ENCODE data around the gene MICA.
"Not testable (repeated sequence)": the region's sequence is repeated elsewhere in the genome, so short reads cannot be mapped to it uniquely, and the experiment has no call there.

DNA sequence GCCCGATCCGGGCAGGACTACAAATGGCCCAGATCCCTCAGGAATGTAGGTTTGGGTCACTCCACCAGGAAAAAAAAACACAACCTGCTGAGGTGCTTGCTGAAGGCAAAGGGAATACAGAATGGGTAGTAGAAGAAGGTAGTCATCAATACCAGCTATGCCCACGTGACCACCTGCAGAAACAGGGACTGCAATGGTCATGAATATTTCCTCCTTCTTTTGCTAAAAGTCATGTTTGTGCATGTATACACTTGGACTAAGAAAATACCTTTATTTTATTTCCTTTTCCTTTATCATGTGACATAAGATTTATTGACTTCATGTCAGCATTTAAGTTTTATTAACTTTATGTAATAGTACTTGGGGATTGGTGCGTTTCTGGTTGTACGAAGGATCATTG is 31.7 kb downstream of the MICA start:
- TF ChIP-seq, protein P1, sequence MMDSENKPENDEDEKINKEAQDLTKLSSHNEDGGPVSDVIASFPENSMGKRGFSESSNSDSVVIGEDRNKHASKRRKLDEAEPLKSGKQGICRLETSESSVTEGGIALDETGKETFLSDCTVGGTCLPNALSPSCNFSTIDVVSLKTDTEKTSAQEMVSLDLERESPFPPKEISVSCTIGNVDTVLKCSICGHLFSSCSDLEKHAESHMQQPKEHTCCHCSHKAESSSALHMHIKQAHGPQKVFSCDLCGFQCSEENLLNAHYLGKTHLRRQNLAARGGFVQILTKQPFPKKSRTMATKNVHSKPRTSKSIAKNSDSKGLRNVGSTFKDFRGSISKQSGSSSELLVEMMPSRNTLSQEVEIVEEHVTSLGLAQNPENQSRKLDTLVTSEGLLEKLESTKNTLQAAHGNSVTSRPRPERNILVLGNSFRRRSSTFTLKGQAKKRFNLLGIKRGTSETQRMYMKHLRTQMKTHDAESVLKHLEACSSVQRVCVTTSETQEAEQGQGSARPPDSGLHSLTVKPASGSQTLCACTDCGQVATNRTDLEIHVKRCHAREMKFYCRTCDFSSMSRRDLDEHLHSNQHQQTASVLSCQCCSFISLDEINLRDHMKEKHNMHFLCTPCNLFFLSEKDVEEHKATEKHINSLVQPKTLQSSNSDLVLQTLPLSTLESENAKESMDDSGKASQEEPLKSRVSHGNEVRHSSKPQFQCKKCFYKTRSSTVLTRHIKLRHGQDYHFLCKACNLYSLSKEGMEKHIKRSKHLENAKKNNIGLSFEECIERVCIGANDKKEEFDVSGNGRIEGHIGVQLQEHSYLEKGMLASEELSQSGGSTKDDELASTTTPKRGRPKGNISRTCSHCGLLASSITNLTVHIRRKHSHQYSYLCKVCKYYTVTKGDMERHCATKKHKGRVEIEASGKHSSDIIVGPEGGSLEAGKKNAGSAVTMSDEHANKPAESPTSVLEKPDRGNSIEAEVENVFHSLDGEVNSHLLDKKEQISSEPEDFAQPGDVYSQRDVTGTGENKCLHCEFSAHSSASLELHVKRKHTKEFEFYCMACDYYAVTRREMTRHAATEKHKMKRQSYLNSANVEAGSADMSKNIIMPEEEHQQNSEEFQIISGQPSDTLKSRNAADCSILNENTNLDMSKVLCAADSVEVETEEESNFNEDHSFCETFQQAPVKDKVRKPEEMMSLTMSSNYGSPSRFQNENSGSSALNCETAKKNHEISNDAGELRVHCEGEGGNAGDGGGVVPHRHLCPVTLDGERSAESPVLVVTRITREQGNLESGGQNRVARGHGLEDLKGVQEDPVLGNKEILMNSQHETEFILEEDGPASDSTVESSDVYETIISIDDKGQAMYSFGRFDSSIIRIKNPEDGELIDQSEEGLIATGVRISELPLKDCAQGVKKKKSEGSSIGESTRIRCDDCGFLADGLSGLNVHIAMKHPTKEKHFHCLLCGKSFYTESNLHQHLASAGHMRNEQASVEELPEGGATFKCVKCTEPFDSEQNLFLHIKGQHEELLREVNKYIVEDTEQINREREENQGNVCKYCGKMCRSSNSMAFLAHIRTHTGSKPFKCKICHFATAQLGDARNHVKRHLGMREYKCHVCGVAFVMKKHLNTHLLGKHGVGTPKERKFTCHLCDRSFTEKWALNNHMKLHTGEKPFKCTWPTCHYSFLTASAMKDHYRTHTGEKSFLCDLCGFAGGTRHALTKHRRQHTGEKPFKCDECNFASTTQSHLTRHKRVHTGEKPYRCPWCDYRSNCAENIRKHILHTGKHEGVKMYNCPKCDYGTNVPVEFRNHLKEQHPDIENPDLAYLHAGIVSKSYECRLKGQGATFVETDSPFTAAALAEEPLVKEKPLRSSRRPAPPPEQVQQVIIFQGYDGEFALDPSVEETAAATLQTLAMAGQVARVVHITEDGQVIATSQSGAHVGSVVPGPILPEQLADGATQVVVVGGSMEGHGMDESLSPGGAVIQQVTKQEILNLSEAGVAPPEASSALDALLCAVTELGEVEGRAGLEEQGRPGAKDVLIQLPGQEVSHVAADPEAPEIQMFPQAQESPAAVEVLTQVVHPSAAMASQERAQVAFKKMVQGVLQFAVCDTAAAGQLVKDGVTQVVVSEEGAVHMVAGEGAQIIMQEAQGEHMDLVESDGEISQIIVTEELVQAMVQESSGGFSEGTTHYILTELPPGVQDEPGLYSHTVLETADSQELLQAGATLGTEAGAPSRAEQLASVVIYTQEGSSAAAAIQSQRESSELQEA (IDR thresholded peaks at IDR 0.05; ENCODE audit: low read depth) = not testable (repeated sequence)
- TF ChIP-seq MYNN (IDR thresholded peaks at IDR 0.05); MYNN (CRISPR knock-in tag; IDR thresholded peaks at IDR 0.05); BACH1 (tag; IDR thresholded peaks at IDR 0.05); ZNF274 (IDR thresholded peaks at IDR 0.05; ENCODE audit: borderline replicate concordance, low read depth, low read length); CEBPB (tag; IDR thresholded peaks at IDR 0.05); CTCF (IDR thresholded peaks at IDR 0.05 in 2 of 3, conservative IDR thresholded peaks at IDR 0.05 in 1 of 3; ENCODE audit: insufficient read depth in 2 of 3, low read depth in 1 of 3, low read length in 3 of 3); BHLHE40 (IDR thresholded peaks at IDR 0.05; ENCODE audit: low read length); GTF2A2 (tag; IDR thresholded peaks at IDR 0.05): not testable (repeated sequence)
